Stimulated activated CD4-positive, alpha-beta T cell treated with anti-CD3 and anti-CD28 coated beads, TNF-alpha, amount 100 ng/mL, for 24 hours (primary cell): Measurements from ENCODE around the gene TOM1L1.

ENCODE experiments used
- DNase-seq, 3 experiments: peaks; one replicate each; pipeline ENCODE4 v3.0.0-alpha.2; 2020; ENCODE audit warnings: low read depth in 3 of 3

The TOM1L1 gene

GRCh38 chr17:54992797-54993639 lies 92.4 kb downstream of the TOM1L1 start:
- DNase-seq = no peak

DNA sequence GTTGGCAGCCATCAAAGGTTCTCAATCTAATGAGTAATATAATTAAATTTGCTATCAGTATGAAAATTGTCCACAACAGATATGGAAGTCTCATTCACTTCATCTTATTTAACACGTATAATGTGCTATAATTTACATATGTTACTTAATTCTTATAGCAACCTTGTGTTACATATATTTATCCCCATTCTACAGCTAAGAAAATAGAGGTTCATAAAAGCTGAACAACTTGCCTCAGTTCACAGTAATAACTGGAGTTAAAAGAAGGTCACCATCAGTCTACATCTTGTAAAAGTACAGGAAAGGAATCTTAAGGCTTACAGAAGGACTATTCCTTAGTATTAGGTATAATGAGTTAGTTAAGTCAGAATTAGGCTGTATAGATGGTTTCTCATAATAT lies 95.8 kb downstream of the TOM1L1 start:
- DNase-seq = no peak

DNA sequence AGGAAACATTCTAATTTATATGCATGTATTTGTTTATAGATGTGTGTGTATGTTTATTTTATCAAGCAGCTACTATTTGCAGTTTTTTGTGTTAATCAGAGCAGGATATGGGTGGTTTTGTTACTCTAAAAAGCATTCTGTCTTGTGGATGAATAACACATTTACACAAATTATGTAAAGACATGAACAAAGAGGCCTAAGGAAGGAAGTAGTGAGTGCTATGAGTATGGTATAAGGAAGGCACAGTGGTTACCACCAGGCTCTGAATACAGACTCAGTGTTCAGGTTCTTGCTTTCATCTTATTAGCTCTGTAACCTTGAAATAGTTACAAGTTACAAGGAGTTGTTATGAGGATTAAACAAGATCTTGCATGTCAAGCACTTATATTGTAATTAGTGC lies 101.8 kb downstream of the TOM1L1 start:
- DNase-seq = no peak

GRCh38 chr17:55004484-55004883 lies 103.8 kb downstream of the TOM1L1 start:
- no peak for DNase-seq

DNA sequence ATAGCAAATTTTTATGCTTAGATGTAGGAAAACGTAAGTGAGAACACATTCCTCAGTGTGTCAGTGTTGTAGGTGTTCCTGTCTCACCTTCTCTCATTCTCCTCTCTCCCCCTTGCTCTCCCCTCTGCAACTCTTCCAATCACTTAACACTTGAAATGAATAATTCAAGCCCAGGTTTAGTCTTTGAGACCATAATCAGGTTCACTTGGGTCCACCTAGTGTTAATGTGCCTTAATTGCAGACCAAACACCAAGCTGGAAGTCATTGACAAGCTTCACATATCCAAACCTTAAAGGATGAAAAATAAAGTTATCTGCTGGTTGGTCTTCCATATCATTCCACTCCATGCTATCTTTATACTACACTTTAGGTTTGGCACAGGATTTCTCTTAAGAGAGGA lies 104.9 kb downstream of the TOM1L1 start:
- no peak for DNase-seq
